GM18526 (cell line): ENCODE data around the gene CADM1.

Source experiments
- POLR2A ChIP-seq: IDR thresholded peaks from 3 replicates; pipeline ENCODE4 v1.6.1; 2011; ENCODE audit not compliant: insufficient read length; ENCODE audit errors: extremely low read depth

Gene CADM1

DNA sequence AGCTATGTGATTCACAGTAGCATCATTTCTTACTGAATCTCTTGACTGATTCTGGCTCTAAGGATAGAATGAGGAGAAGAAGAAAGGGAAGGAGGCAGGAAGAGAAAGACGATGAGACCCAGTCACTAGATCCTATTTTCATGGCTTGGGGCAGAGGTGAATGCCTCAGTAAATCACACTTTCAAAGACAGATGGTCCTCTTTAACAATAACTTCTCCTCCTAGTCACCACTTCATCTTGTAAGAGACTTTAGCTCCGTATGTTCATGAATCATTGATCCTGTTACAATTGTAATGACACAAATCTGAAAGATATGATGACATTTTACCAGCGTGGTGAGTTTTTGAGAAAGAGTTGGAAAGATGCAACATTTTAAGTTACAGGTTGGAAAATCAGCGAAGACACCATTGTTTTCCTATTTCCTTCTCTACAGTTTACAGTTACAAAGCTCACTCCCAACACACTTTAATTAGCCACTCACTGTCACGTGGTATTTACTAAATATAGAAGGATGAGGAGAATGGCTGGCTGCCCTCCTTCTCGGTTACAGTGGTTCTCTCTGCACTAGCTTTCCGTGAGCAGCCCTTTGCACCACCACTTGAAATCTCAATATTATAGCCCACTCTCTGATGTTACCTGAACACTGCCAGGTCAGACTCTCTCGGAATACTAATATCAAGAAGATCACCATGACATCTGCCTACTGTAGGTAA lies 205.8 kb downstream of the CADM1 start:
- no peak for TF ChIP-seq POLR2A

- TF ChIP-seq POLR2A: no peak
Measured at GRCh38 chr11:115297330-115297729, 206.9 kb downstream of the CADM1 start.

DNA sequence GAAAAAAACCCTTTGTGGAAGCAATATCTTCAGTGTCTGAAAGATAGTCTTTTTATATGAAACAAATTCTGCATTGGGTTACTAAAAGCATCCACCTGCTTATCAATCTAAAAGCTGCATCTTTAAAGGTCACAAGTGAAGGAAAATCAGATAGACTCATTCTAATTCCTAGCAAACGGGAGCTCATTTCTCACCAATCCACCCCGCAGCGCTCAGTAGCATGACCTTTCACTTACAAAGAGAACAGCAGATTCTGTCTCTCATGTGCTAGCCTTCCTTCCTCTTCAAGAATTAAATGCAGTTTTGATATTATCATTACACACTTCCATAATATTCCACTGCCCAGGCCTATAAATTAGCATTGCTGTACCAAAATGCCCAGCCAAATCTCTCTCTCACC lies 212.9 kb downstream of the CADM1 start:
- TF ChIP-seq POLR2A: no peak

DNA sequence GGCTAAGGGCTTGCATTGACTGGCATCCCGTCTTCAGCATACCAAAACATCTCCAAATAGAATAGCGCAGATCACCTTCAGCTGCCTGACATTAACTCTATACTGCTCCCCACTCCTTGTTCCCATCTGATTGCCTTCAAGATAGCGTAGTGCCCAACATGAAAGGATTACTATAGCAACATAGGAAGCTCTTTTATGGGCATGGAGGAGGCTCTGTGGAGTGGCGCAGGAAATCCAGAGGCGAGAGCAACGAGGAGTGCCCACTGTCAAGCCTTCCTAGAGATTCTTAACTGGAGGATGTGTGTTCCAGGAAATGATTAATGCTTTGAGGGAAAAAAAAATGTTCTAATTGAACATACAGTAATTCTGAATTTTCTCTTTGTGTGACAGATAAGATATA lies 213.3 kb downstream of the CADM1 start:
- TF ChIP-seq POLR2A: no peak

DNA sequence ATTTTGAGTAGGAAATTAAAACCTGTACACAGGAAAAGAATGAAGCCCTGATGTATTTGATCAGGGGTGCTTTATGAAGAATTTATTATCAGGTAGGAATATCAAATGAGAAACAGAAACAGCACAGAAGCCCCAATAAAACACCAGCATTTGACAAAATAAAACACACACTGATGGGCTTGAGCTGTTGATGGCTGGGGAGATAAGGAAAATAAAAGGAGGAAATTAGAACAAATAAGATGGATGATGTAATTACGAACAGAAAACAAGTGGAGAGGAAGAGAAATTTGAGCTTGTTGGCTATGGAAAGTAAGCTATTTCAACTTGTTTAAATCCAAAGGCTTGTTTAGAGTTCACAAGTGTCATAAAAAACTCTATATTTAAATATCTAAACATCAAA lies 213.7 kb downstream of the CADM1 start:
- no peak for TF ChIP-seq POLR2A

- TF ChIP-seq POLR2A: no peak
Measured at GRCh38 chr11:115287266-115287665, 216.9 kb downstream of the CADM1 start.

DNA sequence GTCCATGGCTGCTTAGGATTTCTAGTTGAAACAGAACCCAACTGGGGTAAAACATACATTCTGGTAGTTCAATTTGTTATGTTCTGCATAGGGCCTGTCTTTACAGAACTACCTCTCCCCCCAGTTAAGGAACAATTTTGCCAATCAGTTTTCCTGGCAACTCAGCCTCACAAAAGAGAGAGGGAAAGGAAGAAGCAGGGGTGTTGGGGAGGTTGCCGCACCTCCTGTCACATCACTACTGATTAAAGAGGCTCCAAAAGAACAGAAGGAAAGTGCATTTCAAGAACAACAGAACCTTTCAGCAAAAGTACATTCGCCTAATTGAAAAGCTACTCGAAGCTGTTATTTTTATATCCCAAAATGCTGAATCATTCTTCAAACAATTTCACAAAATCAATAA lies 217.6 kb downstream of the CADM1 start:
- no peak for TF ChIP-seq POLR2A

GRCh38 chr11:115284773-115285172 lies 219.4 kb downstream of the CADM1 start:
- no peak for TF ChIP-seq POLR2A

DNA sequence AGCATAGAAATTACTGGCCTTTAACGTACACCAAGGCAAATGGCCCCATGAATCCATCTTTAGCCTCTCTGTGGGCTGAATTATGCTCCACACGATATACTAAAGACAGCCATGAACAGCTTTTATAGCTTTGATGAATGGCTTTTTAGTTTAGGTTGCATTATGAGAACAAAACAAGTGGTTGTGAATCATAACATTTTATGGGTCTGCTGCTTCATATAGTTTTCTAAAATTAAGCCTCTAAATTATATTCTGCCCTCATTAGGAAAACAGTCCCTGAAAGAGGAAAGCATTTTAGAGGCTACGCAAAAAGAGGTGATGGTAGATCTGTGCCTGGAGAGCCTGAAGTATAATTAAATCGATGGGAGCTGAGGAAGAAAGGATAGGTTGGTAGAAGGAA lies 221.3 kb downstream of the CADM1 start:
- TF ChIP-seq POLR2A: no peak

GRCh38 chr11:115280775-115281174 lies 223.4 kb downstream of the CADM1 start:
- TF ChIP-seq POLR2A: no peak

GRCh38 chr11:115279813-115280761 lies 224.1 kb downstream of the CADM1 start:
- TF ChIP-seq POLR2A: no peak

GRCh38 chr11:115276799-115277198 lies 227.4 kb downstream of the CADM1 start:
- TF ChIP-seq POLR2A: no peak

- no peak for TF ChIP-seq POLR2A
Measured at GRCh38 chr11:115276191-115276590, 228.0 kb downstream of the CADM1 start.

- no peak for TF ChIP-seq POLR2A
Measured at GRCh38 chr11:115275045-115275444, 229.2 kb downstream of the CADM1 start.

- TF ChIP-seq POLR2A: no peak
Measured at GRCh38 chr11:115272925-115273324, 231.3 kb downstream of the CADM1 start.

DNA sequence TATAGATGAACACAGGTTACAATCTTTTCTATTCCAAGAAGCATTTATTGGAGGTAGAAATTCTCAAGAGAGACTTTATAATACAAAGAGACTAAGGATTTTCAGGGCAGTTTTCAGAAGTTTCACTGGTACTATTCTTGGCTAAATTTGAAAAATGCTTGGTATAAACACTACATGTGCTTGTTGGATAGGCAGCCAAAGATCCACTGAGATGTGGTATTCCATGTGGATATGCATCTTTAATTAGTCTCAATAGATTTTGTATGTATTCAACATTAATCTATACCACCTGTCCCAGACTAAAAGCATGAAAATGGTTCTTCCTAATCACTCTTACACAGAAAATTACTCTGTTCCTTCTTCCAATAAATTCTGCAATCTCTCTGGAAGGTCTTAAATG lies 232.6 kb downstream of the CADM1 start:
- TF ChIP-seq POLR2A: no peak

DNA sequence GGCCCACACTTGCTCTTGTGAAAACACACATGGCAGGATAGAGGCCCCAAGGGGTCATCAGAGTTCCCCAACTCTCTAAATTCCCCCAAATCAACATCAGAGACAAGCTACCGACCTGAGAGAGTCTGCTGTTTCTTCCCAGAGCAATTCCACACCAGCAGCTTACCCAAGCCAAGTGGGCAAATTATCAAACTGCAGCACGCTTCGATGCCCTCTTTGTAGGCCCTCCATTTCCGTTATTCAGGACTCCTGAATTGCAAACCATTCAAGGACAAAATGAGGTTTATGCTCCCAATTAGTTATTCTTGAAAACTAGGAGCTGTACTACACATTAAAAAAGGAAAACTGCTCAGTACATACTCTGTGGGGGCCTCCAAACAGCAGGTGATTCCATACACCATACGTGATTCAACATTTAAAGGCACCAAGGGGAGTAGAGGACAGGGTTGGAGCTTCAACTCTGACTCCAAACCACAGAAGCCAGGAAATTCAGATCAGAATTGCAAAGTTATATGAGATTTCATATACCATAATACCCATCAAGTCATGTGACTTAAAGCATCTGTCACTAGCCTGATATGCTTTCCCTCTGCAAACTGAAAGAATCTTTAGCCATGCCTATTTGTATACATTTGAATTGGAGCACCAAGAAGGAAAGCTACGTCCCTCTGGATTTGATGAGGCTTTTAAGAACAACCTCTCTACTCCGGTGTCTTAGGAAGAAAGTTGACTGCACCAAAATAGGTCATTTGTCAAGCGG lies 234.8 kb downstream of the CADM1 start:
- no peak for TF ChIP-seq POLR2A
